Upper lobe of right lung (tissue), 1 donor: ENCODE data around the gene LAMP2. TPM values are rescaled to one million over a fixed set of nuclear protein-coding genes. Genes with fewer than 3 reads are reported as not detected.

Source experiments
- ATAC-seq: fragments of 200-7000 bp; cut with Tn5 transposase; one replicate; pipeline ENCODE4 v1.9.1; 2020; ENCODE audit warnings: mild to moderate bottlenecking, moderate library complexity
- DNase-seq: peaks from one replicate; pipeline ENCODE4 v3.0.0-alpha.2; 2020
- H3K27ac ChIP-seq: fragments of 200-600 bp; one replicate; pipeline ENCODE4 v1.8.0; 2022
- H3K27me3 ChIP-seq: fragments of 200-600 bp; one replicate; pipeline ENCODE4 v1.8.0; 2022; ENCODE audit warnings: mild to moderate bottlenecking
- H3K36me3 ChIP-seq: fragments of 200-600 bp; one replicate; pipeline ENCODE4 v1.8.0; 2022
- H3K4me1 ChIP-seq: fragments of 200-600 bp; one replicate; pipeline ENCODE4 v1.8.0; 2022
- H3K4me3 ChIP-seq: fragments of 200-600 bp; one replicate; pipeline ENCODE4 v1.8.0; 2022; ENCODE audit warnings: mild to moderate bottlenecking
- H3K9me3 ChIP-seq: fragments of 200-600 bp; one replicate; pipeline ENCODE4 v1.8.0; 2022
- intact Hi-C: fragments of 100-400 bp; cut with DNase I; formaldehyde crosslinking; loops from one replicate; pipeline ENCODE4 v1.11.0; 2022
- long read RNA-seq: library from polyadenylated mRNA; unstranded; transcript quantifications from one replicate; pipeline ENCODE4 v2.0.0, GENCODE V29; 2021
- total RNA-seq: library from RNA; stranded (reverse); fragmentation: NEBNext Ultra II Directional; extraction: Animal tissue kit (Norgen Biotek cat#: 25700); gene quantifications from one replicate; pipeline ENCODE4 v1.2.1, GENCODE V29; 2021
- TF ChIP-seq, protein P1 (sequence below): fragments of 200-600 bp; IDR thresholded peaks from one replicate; pipeline ENCODE4 v1.8.0; 2022; ENCODE audit warnings: antibody characterized with exemption
- donor health status: DM: no; HTN: yes; CAD: no; lungs with severe emphysema.

The LAMP2 gene
- total RNA-seq = 138 TPM
- long read RNA-seq, full-length matches to known transcripts = 470 of 500 reads
- long read RNA-seq, partial matches to known transcripts = 10 of 500 reads
- long read RNA-seq, other reads (novel, unspliced or antisense) = 20 of 500 reads

DNA sequence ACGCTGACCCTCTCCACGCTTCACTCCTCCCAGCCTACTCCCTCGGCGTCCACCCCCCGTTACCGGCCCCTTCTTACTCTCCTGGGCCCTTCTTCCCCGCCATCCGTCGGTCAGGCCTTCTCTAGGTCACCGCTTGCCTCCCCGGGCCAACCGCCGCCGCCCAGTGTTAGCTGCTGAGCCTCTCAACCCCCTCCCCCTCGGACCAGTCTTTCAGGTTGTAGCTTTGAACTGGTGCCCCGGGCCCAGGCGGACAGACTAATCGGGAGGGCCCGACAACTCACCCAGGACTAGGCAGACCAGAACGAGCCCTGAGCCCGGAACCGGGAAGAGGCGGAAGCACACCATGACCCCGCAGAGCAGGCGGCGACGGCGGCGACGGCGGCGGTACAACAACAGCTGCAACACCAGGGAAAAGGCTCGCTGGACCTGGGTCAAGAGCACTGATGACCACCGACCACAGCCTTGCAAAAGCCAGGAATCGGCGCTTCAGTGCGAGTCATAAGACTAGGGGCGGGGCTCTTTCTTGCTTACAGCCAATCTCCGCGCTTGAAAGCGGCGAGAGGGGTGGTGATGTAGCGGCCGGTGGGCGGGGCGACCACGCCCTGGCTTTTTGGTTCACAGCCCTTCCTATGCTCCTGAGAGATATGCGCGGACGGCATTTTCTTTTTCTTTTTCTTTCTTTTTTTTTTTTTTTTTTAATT is at the start of gene LAMP2:
TSS of gene LAMP2 (minus strand) at position 472 of the 701 bp plus-strand sequence. CDS start at position 345, 127 bp downstream.
- H3K9me3 ChIP-seq = no peaks in the 10 kb centered on the region
- no peaks in the 10 kb centered on the region for H3K36me3 ChIP-seq
- H3K27me3 ChIP-seq = no peaks in the 10 kb centered on the region
- TF ChIP-seq, protein P1, sequence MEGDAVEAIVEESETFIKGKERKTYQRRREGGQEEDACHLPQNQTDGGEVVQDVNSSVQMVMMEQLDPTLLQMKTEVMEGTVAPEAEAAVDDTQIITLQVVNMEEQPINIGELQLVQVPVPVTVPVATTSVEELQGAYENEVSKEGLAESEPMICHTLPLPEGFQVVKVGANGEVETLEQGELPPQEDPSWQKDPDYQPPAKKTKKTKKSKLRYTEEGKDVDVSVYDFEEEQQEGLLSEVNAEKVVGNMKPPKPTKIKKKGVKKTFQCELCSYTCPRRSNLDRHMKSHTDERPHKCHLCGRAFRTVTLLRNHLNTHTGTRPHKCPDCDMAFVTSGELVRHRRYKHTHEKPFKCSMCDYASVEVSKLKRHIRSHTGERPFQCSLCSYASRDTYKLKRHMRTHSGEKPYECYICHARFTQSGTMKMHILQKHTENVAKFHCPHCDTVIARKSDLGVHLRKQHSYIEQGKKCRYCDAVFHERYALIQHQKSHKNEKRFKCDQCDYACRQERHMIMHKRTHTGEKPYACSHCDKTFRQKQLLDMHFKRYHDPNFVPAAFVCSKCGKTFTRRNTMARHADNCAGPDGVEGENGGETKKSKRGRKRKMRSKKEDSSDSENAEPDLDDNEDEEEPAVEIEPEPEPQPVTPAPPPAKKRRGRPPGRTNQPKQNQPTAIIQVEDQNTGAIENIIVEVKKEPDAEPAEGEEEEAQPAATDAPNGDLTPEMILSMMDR = no peak
- ATAC-seq (peak; percentile 99), DNase-seq (peak; percentile 93)
- intact Hi-C loops = no loop called here
- H3K4me1 ChIP-seq = no peaks in the 10 kb centered on the region
- H3K27ac ChIP-seq = peak within 1 kb of the TSS; percentile 90
- H3K4me3 ChIP-seq = peak within 1 kb of the TSS; percentile 61

DNA sequence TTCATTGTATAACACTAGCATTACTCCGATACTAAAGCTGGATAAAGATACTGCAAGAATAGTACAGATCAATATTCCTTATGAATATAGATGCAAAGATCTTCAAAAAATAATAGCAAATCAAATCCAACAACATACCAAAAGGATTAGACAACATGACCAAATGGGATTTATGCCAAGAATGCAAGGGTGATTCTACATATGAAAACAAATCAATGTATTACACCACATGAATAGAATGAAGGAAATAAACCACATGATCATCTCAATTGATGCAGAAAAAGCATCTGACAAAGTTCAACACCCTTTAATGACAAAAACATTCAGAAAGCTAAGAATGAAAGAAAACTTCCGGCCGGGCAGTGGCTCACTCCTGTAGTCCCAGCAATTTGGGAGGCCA is 48.8 kb upstream of the LAMP2 start:
- TF ChIP-seq, protein P1 = no peak
- intact Hi-C loops = no loop called here
- Histone ChIP-seq H3K9me3 (no peaks in the 10 kb centered on the region), H3K27ac (no peak overlapping the region), H3K36me3 (no peaks in the 10 kb centered on the region), H3K4me1 (no peaks in the 10 kb centered on the region), H3K4me3 (no peak overlapping the region), H3K27me3 (no peaks in the 10 kb centered on the region)
- ATAC-seq (no peak), DNase-seq (no peak)

DNA sequence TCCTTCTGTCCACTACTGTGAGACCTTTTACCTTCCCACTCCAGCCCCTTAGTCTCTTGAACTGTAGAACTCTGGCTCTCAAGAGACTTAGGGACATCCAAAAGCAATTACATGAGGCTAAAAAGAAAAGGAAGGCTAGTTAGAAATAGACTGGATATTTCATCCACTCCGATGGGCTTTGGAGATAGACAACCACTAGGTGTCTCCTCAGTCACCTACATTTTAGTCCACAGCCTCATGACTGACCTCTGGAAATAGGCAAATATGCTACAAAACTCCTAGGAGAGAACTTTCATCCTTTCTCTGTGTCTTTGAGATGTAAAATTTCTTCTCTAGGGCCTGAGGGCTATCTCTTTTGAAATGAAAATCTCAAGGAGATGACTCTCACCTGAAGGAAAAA is 45.1 kb upstream of the LAMP2 start:
- TF ChIP-seq, protein P1 = peak; percentile 10
- no peak for DNase-seq

DNA sequence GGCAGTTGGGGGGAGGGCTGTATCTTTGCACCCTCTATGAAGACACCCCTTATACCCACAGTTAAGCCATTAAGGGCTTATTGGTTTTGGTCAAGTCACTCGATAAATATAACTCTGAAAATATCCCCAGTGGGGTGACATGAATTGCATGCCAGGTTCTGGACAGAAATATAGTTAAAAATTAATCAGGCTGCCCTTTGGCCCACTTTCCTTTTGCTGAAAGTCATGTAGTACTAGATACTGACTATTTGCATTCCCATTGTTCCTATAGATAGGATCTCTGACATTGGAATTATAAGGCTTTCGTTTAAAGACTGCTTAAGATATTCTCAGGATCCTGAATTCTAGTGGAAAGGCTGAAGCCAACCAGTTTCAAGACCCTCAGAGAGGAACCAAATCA is 43.5 kb upstream of the LAMP2 start:
- H3K36me3 ChIP-seq = no peaks in the 10 kb centered on the region
- DNase-seq (no peak), ATAC-seq (no peak)
- H3K4me3 ChIP-seq = no peak overlapping the region
- H3K27ac ChIP-seq = no peak overlapping the region
- intact Hi-C loops = no loop called here
- H3K4me1 ChIP-seq = no peaks in the 10 kb centered on the region
- H3K9me3 ChIP-seq = no peaks in the 10 kb centered on the region
- TF ChIP-seq, protein P1 = no peak
- H3K27me3 ChIP-seq = no peaks in the 10 kb centered on the region

More for the DNA sequence above, 45.1 kb upstream of the LAMP2 start:
- no peaks in the 10 kb centered on the region for H3K36me3 ChIP-seq
- no peak for ATAC-seq
- no peak overlapping the region for H3K27ac ChIP-seq
- no peaks in the 10 kb centered on the region for H3K27me3 ChIP-seq
- H3K4me1 ChIP-seq = no peaks in the 10 kb centered on the region
- H3K4me3 ChIP-seq = no peak overlapping the region
- H3K9me3 ChIP-seq = no peaks in the 10 kb centered on the region
- intact Hi-C loops = no loop called here

DNA sequence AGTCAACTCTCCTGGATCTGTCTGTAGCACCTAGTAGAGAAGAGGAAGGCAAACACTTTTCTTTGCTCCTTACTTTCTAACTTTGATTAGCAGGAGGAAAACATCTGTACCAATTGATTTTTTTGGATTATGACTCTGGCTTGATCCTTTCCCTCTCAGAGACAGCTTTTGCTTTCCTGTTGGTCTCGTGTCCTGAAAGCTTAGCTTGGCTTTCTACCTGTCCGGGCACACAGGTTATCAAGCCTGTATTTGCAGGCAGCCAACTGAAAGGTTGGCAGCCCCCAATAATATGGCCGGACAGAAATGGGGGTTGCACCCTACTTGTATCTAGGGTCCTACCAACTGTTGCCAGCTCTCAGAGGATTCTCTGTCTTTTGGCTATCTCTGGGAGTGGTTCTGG is 43.1 kb upstream of the LAMP2 start:
- no peaks in the 10 kb centered on the region for H3K27me3 ChIP-seq
- intact Hi-C loops = no loop called here
- H3K9me3 ChIP-seq = no peaks in the 10 kb centered on the region
- H3K36me3 ChIP-seq = no peaks in the 10 kb centered on the region
- TF ChIP-seq, protein P1 = no peak
- no peaks in the 10 kb centered on the region for H3K4me1 ChIP-seq
- DNase-seq = no peak
- no peak for ATAC-seq
- no peak overlapping the region for H3K4me3 ChIP-seq
- no peak overlapping the region for H3K27ac ChIP-seq
